CD4-positive, CD25-positive, alpha-beta regulatory T cell (primary cell): ENCODE results near the gene TMIE. TPM values are rescaled to one million over a fixed set of nuclear protein-coding genes. Genes with fewer than 3 reads are reported as not detected.

ENCODE experiments used
- ATAC-seq, 2 donors: fragments of 150-1000 bp; cut with Tn5 transposase; one replicate each; pipeline ENCODE4 v1.10.0; 2021; ENCODE audit warnings: low read depth in 2 of 2, moderate number of reproducible peaks in 2 of 2, moderate library complexity in 1 of 2
- DNase-seq, 3 donors: peaks; one replicate each; pipeline versions ENCODE4 v3.0.0 to v3.0.0-alpha.2; 2012 to 2022; ENCODE audit warnings: mixed read lengths in 1 of 3
- H3K27ac ChIP-seq: one replicate; pipeline ENCODE4 v1.7.0; 2013; ENCODE audit warnings: mild to moderate bottlenecking, low read length; ENCODE audit not compliant: insufficient read depth, poor library complexity, severe bottlenecking
- H3K27me3 ChIP-seq: one replicate; pipeline ENCODE4 v1.7.0; 2013; ENCODE audit warnings: low read length; ENCODE audit not compliant: control insufficient read depth, insufficient read depth
- H3K36me3 ChIP-seq: one replicate; pipeline ENCODE4 v1.7.0; 2013; ENCODE audit warnings: mild to moderate bottlenecking, low read length, moderate library complexity; ENCODE audit not compliant: control insufficient read depth, insufficient read depth
- H3K4me1 ChIP-seq: 2 replicates; pipeline ENCODE4 v1.7.0; 2013; ENCODE audit warnings: mild to moderate bottlenecking, low read length; ENCODE audit not compliant: insufficient read depth, control insufficient read depth, poor library complexity, severe bottlenecking
- H3K4me3 ChIP-seq: one replicate; pipeline ENCODE4 v1.7.0; 2013; ENCODE audit warnings: low read depth, mild to moderate bottlenecking, low read length, moderate library complexity
- H3K9me3 ChIP-seq, 2 experiments: 1 replicate in 1 of 2; 2 replicates in 1 of 2; pipeline ENCODE4 v1.7.0; 2013; ENCODE audit warnings: low read length in 2 of 2, mild to moderate bottlenecking in 1 of 2, moderate library complexity in 1 of 2; ENCODE audit not compliant: control insufficient read depth in 2 of 2
- H3K27ac Mint-ChIP-seq, 3 donors: one replicate each; pipeline ENCODE4 v1.8.0; 2020 to 2022; ENCODE audit warnings: mild to moderate bottlenecking in 3 of 3, mixed read lengths in 3 of 3, moderate library complexity in 2 of 3
- H3K27me3 Mint-ChIP-seq: one replicate; pipeline ENCODE4 v1.8.0; 2022; ENCODE audit warnings: mild to moderate bottlenecking, mixed read lengths
- H3K36me3 Mint-ChIP-seq: one replicate; pipeline ENCODE4 v1.8.0; 2020; ENCODE audit warnings: mixed read lengths
- H3K4me1 Mint-ChIP-seq, 4 donors: one replicate each; pipeline ENCODE4 v1.8.0; 2020 to 2022; ENCODE audit warnings: mixed read lengths in 4 of 4, mild to moderate bottlenecking in 1 of 4
- H3K4me3 Mint-ChIP-seq, 4 donors: one replicate each; pipeline ENCODE4 v1.8.0; 2020 to 2022; ENCODE audit warnings: mild to moderate bottlenecking in 4 of 4, mixed read lengths in 4 of 4, moderate library complexity in 3 of 4
- H3K9me3 Mint-ChIP-seq, 7 donors: one replicate each; pipeline ENCODE4 v1.8.0; 2020 to 2022; ENCODE audit warnings: mixed read lengths in 7 of 7, mild to moderate bottlenecking in 3 of 7, moderate library complexity in 2 of 7
- polyA plus RNA-seq, 4 donors: library from polyadenylated mRNA; unstranded; fragments of 300-500 nt; fragmentation: Illumina TruSeq; gene quantifications; one replicate each; pipeline ENCODE4 v1.2.3, GENCODE V29; 2021
- total RNA-seq: library from RNA; stranded (reverse); gene quantifications from one replicate; pipeline ENCODE4 v1.2.3, GENCODE V29; 2022

The TMIE gene, protein sequence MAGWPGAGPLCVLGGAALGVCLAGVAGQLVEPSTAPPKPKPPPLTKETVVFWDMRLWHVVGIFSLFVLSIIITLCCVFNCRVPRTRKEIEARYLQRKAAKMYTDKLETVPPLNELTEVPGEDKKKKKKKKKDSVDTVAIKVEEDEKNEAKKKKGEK
- total RNA-seq (1.9 TPM), polyA plus RNA-seq (1 to 10 TPM in 3 of 4 donors, under 1 TPM in 1; 0.60 to 1.9 (median 1.4) TPM)

DNA sequence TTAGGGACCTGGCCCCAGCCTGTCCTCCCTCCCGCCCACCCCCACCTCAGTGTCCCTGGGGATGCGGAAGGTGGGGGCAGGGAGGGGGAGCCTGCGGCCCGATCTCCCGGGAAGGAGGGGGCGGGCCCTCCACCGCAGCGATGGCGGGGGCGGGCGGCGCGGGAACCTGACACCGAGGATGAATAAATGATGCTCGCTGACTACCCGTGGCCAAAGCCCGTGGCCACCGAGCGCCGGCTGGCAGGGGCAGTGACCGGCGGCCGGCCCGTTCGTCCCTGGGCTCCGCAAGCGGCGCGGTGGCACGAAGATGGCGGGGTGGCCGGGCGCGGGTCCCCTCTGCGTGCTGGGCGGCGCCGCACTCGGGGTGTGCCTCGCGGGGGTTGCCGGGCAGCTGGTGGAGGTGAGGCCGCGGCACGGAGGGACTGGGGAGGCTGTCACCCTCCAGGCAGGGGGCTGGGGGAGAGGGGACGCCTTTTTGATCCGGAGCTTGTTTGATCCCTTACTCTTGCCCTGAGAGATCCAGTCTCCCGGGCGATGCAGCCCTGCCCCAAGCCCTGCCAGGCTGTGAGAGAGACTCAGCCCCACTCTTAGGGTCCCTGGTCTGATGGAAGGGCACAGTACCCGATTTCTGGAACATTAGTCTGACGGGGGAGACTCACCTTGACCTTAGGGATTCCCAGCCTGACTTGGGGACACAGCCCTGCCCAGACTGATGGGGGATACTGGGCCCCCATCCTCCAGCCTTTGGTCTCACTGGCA, at the start of gene TMIE:
Gene TMIE, plus strand, starts transcription at position 212 of the 759 bp plus-strand sequence. Its CDS starts 96 bp downstream, at position 308.
- no peaks in the 10 kb centered on the region for H3K36me3 Mint-ChIP-seq
- Histone ChIP-seq H3K36me3 (no peaks in the 10 kb centered on the region), H3K27ac (no peak within 1 kb of the TSS), H3K9me3 (no peaks in the 10 kb centered on the region), H3K27me3 (peaks cover 3% of the 10 kb centered on the region), H3K4me3 (no peak within 1 kb of the TSS), H3K4me1 (peaks cover 8% of the 10 kb centered on the region)
- H3K4me3 Mint-ChIP-seq: peak within 1 kb of the TSS in 3 of 4 donors; percentile 59 to 84 (median 61)
- peak within 1 kb of the TSS in 2 of 3 donors; percentile 67 to 69 for H3K27ac Mint-ChIP-seq
- peaks cover 21% of the 10 kb centered on the region for H3K27me3 Mint-ChIP-seq
- no peaks in the 10 kb centered on the region for H3K9me3 Mint-ChIP-seq
- DNase-seq: no peak
- peaks cover 0 to 27% (median 8%) of the 10 kb centered on the region in 4 donors for H3K4me1 Mint-ChIP-seq
- no peak for ATAC-seq

DNA sequence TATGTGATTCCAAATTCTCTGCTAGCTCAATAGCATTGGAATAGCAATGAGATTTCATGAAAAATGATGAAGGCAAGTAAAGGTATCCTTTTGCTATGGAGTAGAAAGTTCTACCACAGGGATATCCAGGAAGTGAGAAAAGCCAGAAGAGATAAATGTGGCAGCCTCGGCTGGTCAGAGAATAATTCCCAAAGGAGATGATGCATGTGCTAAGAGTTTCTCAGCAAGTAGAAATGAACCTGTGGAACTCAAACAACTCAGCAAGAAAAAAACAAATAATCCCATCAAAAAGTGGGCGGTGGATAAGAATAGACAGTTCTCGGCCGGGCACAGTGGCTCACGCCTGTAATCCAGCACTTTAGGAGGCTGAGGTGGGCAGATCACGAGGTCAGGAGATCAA, 45.9 kb upstream of the TMIE start:
- H3K36me3 Mint-ChIP-seq: peaks cover 3% of the 10 kb centered on the region
- no peak overlapping the region for H3K27ac Mint-ChIP-seq
- peaks cover 38% of the 10 kb centered on the region for H3K27me3 Mint-ChIP-seq
- Histone ChIP-seq H3K27ac (no peak overlapping the region), H3K9me3 (peaks cover 6 to 7% of the 10 kb centered on the region in 2 experiments), H3K4me3 (no peak overlapping the region), H3K27me3 (no peaks in the 10 kb centered on the region), H3K36me3 (no peaks in the 10 kb centered on the region), H3K4me1 (no peaks in the 10 kb centered on the region)
- no peak overlapping the region for H3K4me3 Mint-ChIP-seq
- no peak for DNase-seq
- no peak for ATAC-seq
- peaks cover 0 to 10% (median 5%) of the 10 kb centered on the region in 7 donors for H3K9me3 Mint-ChIP-seq
- no peaks in the 10 kb centered on the region for H3K4me1 Mint-ChIP-seq

DNA sequence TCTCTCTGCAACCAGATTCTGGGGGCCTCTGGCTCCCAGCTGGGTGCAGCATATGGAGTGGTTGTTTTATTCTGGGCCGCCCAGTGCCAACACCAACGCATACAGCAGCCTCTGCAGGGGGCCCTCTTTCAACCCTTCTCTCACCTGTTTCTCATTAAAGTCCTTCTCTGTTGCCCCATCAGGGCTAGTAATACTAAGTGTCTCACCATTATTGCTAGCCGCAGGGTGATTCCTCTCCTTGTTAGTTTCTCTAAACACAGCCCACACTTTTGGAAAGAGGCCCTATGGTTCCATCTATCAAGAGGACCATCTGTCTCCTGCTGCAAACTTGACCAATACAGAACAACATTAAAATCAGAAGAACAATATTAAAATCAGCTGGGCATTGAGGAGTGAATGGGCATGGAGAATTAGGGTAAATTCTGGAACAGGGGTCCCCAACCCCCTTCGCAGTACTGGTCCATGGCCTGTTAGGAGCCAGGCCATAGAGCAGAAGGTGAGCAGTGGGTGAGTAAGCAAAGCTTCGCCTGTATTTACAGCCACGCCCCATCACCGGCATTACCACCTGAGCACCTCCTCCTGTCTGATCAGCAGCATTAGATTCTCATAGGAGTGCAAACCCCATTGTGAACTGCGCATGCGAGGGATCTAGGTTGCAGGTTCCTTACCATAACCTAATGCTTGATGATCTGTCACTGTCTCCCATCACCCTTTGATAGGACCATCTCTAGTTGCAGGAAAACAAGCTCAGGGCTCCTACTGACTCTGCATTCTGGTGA, 44.2 kb upstream of the TMIE start:
- Histone ChIP-seq H3K27me3 (no peaks in the 10 kb centered on the region), H3K36me3 (no peaks in the 10 kb centered on the region), H3K4me1 (no peaks in the 10 kb centered on the region), H3K27ac (no peak overlapping the region), H3K9me3 (peaks cover 2 to 3% of the 10 kb centered on the region in 2 experiments), H3K4me3 (no peak overlapping the region)
- DNase-seq (no peak), ATAC-seq (no peak)
- H3K4me3 Mint-ChIP-seq: no peak overlapping the region
- H3K27me3 Mint-ChIP-seq: peaks cover 28% of the 10 kb centered on the region
- H3K36me3 Mint-ChIP-seq: peaks cover 3% of the 10 kb centered on the region
- H3K4me1 Mint-ChIP-seq: no peaks in the 10 kb centered on the region
- peaks cover 0 to 5% (median 3%) of the 10 kb centered on the region in 7 donors for H3K9me3 Mint-ChIP-seq
- H3K27ac Mint-ChIP-seq: no peak overlapping the region

DNA sequence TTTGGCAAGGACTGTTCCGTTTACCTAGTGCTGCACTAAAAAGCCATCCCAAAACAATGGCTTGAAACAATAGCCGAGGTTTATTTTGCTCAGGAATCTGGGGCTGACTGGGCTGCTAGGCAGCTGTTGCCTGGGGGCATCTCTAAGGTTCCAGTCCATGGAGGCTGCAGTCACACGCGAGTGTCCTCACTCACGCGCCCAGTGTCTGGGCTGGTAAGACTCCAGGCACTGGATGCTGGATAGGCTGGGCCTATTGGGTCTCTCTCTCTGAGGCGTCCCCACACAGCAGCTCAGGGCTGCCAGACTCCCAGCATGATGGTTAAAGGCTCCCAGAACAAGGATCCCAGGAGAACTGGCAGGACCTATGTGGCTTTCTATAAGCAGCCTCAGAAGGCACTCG, 41.9 kb upstream of the TMIE start:
- Mint-ChIP-seq H3K36me3 (no peaks in the 10 kb centered on the region), H3K4me3 (no peak overlapping the region), H3K9me3 (no peaks in the 10 kb centered on the region), H3K4me1 (peaks cover 0 to 2% (median 0%) of the 10 kb centered on the region in 4 donors), H3K27me3 (peaks cover 19% of the 10 kb centered on the region), H3K27ac (no peak overlapping the region)
- Histone ChIP-seq H3K27me3 (no peaks in the 10 kb centered on the region), H3K36me3 (no peaks in the 10 kb centered on the region), H3K27ac (no peak overlapping the region), H3K4me3 (no peak overlapping the region), H3K9me3 (no peaks in the 10 kb centered on the region), H3K4me1 (no peaks in the 10 kb centered on the region)
- ATAC-seq: no peak
- DNase-seq: no peak

GRCh38 chr3:46660003-46660402, 41.2 kb upstream of the TMIE start:
- ATAC-seq (no peak), DNase-seq (no peak)
- H3K27me3 Mint-ChIP-seq: peaks cover 12% of the 10 kb centered on the region
- Histone ChIP-seq H3K9me3 (no peaks in the 10 kb centered on the region), H3K27ac (no peak overlapping the region), H3K4me3 (no peak overlapping the region), H3K36me3 (no peaks in the 10 kb centered on the region), H3K27me3 (no peaks in the 10 kb centered on the region), H3K4me1 (no peaks in the 10 kb centered on the region)
- H3K36me3 Mint-ChIP-seq: no peaks in the 10 kb centered on the region
- H3K4me1 Mint-ChIP-seq: peaks cover 0 to 2% (median 0%) of the 10 kb centered on the region in 4 donors
- no peaks in the 10 kb centered on the region for H3K9me3 Mint-ChIP-seq
- H3K4me3 Mint-ChIP-seq: no peak overlapping the region
- H3K27ac Mint-ChIP-seq: no peak overlapping the region

- ATAC-seq (no peak), DNase-seq (no peak)
- Mint-ChIP-seq H3K4me3 (no peak overlapping the region), H3K9me3 (no peaks in the 10 kb centered on the region), H3K27ac (no peak overlapping the region), H3K27me3 (peaks cover 4% of the 10 kb centered on the region), H3K4me1 (peaks cover 0 to 2% (median 0%) of the 10 kb centered on the region in 4 donors), H3K36me3 (no peaks in the 10 kb centered on the region)
- Histone ChIP-seq H3K4me3 (no peak overlapping the region), H3K4me1 (no peaks in the 10 kb centered on the region), H3K36me3 (no peaks in the 10 kb centered on the region), H3K27ac (no peak overlapping the region), H3K27me3 (no peaks in the 10 kb centered on the region), H3K9me3 (no peaks in the 10 kb centered on the region)
Measured at GRCh38 chr3:46660543-46661523, 40.4 kb upstream of the TMIE start.
